GM18861 (cell line): ENCODE results near the gene PEX19.
"Not testable (repeated sequence)": the region's sequence is repeated elsewhere in the genome, so short reads cannot be mapped to it uniquely, and the experiment has no call there.

ENCODE experiments used
- ATAC-seq: cut with Tn5 transposase; IDR thresholded peaks from one replicate; pipeline ENCODE4 v1.9.1; 2021; ENCODE audit not compliant: unreplicated experiment

The PEX19 gene, protein sequence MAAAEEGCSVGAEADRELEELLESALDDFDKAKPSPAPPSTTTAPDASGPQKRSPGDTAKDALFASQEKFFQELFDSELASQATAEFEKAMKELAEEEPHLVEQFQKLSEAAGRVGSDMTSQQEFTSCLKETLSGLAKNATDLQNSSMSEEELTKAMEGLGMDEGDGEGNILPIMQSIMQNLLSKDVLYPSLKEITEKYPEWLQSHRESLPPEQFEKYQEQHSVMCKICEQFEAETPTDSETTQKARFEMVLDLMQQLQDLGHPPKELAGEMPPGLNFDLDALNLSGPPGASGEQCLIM

GRCh38 chr1:160284782-160285344 is at the start of gene PEX19:
Gene PEX19 (minus strand): TSS chr1:160285133. CDS start chr1:160285124, 9 bp downstream.
- peak; percentile 87 for ATAC-seq

- ATAC-seq = no peak
Measured at GRCh38 chr1:160332516-160332915, 47.6 kb upstream of the PEX19 start.

- no peak for ATAC-seq
Measured at GRCh38 chr1:160330119-160330518, 45.2 kb upstream of the PEX19 start.

GRCh38 chr1:160328184-160328583 is 43.3 kb upstream of the PEX19 start:
- ATAC-seq = no peak

DNA sequence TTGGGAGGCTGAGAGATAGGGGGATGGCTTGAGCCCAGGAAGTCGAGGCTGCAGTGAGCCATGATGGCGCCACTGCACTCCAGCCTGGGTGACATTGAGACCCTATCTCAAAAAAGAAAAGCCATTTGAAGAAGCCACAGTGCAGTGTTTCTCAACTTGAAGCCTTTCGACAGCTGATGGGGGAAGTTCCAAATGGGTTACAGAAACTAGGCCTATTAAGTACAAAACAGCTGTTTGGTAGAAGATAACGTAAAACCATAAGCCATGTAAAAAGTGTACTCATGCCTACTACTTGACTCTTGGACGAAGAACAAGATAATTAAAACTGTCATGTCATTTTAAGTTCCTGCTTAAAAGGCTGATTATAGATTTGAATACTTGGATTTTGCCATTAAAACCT is 41.5 kb upstream of the PEX19 start:
- ATAC-seq = no peak

DNA sequence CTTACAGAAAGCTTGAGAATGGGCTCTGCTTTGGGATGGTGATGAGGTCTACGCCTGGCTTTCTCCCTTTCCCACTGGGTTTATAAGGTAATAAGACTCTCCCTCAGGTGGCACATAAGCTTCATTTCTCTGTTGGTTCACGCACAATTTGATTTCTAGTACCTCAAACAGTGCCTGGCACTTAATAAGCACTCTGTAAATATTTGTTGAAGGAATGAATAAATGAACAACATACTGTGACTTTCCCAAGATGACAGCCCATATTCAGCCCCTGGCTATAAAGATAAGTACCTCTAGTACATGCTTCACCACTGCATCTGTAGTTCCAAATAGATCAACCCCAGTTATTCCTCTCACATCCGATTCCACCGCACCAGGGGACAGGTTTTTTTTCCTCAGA is 40.3 kb upstream of the PEX19 start:
- ATAC-seq = no peak

- no peak for ATAC-seq
Measured at GRCh38 chr1:160322831-160323230, 37.9 kb upstream of the PEX19 start.

GRCh38 chr1:160315359-160315758 is 30.4 kb upstream of the PEX19 start:
- no peak for ATAC-seq

- ATAC-seq = no peak
Measured at GRCh38 chr1:160309571-160309970, 24.6 kb upstream of the PEX19 start.

GRCh38 chr1:160309185-160309557 is 24.2 kb upstream of the PEX19 start:
- no peak for ATAC-seq

DNA sequence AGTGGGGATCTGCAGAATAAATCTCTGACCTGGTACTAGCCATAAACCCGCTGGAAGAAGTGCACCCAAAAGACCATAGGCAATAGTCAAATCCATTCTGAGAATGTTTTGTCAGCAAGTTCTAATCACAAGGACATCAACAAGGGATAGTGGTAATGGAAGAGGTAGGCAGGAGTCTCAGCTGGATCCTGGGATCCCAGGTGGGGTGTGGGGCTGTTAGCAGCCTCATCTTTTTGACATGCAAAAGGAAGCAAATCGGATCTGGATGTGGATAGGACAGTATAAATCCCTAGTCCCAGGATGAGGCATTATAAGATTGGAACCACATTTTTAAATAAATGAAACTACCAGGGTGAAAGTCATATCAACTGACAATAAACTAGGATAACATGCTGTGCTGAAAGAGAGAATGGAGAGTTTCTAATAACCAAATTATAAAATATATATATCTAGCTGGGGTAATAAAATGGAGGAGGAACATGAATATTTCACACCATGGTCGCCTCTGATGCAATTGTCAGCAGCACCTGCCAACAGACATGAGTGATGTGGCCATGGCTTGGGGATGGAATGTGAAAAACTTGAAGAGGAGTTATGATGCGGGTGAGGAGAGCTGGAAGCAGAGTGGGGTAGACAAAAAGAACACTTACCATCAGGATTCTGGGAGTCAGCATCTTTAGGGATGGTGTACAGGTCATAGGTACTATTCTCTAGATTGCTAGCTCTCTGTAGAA is 23.7 kb upstream of the PEX19 start:
- ATAC-seq = no peak

DNA sequence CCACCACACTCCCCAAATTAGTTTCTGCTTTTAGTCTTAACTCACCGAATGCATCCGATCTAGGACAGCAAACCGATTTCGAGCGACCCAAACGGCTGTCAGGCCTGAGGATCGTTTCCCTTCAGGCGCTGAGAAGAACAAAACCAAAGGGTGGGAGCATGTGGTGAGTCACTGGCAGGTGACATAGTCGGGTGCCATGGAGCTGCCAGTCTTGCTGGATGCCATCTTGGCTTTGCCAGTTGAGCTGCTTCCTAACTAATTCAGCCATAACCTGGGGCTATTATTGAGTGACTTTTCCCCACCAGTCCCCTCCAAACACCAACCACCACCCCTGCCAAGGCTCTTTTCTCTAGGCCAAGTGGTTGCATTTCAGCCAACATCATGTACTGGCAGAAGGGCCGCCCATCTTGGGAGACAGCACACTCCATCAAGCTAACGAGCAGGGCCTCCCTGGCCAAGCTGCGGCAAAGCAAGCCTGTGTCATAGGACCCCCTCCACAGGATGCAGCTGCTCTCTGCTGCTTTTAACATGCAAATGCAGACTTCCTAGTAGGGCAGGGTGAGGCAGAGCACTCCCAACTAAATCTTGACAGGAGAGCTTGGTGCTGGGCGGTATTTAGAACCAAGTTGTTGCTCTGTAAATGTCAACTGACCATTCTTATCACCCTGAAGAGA is 22.3 kb upstream of the PEX19 start:
- ATAC-seq = no peak

DNA sequence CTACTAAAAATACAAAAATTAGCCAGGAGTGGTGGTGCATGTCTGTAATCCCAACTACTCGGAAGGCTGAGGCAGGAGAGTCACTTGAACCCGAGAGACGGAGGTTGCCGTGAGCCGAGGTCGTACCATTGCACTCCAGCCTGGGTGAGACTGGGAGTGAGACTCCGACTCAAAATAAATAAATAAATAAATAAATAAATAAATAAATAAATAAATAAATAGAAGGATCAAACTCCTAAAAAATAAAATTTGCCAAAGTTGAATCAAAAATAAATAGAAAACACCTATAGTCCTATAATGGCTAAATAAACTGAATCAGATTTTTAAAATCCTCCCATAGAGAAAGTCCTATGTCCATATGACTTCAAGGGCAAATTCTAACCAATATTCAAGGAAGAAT is 15.2 kb upstream of the PEX19 start:
- ATAC-seq = no peak

GRCh38 chr1:160296036-160296435 is 11.1 kb upstream of the PEX19 start:
- ATAC-seq = no peak

- no peak for ATAC-seq
Measured at GRCh38 chr1:160293020-160293968, 8.4 kb upstream of the PEX19 start.

DNA sequence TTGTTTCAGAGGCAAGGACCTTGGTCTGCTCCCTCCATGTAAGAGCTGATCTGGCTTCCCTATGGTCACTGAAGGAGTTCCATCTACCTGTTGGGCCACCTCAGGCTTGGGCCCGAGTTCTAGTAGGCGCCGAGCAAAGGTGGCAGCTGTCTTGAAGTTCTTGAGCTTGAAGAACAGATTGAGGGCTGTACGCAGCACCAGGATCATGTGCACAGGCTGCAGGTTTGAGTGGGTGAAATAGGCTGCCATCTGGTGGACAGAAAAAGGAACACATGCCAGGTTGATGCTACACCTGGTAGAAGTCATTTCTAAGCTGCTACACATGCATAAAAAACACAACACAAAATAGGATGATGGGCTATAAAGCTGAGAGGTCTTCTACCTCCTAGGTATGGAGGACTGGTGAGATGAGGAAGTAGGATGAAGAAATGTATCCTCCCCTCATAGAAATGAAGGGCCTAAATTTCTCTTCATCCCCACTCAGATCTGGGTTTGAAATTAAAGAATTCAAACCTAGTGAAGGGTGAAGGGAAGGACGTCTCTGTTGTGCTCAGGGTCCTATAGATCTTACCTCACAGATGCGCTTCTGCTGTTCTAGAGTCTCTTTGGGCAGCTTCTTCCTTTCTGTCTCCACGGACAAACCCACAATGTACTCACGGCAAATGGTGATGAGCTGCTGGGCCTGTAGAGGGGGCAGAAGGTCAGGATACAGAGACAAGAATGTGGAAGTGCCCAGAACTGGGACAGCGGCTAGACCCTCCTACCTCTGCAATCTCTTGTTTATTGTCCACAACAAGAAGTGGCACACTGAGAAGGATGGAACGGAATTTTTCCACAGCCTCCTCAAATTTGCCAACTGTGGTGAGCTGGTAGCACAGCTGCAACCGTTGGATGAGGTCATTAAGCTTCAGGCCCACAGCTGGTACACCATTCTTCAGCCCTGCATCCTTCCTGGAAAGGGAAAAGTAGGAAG is 6.6 kb upstream of the PEX19 start:
- peak; percentile 62 for ATAC-seq

- not testable (repeated sequence) for ATAC-seq
Measured at GRCh38 chr1:160287769-160288168, 2.8 kb upstream of the PEX19 start.

DNA sequence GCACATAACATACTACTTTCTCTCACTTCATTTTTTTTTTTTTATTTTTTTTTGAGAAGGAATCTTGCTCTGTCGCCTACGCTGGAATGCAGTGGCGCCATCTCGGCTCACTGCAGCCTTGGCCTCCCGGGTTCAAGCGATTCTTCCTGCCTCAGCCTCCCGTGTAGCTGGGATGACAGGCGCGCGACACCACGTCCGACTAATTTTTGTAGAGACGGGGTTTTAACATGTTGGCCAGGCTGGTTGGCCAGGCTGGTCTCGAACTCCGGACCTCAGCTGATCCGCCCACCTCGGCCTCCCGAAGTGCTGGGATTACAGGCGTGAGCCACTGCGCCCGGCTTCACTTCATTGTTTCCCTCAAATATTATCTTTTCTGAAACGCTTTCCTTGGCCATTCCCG is 573 bp upstream of the PEX19 start:
- no peak for ATAC-seq

- no peak for ATAC-seq
Measured at GRCh38 chr1:160284220-160284781, 632 bp downstream of the PEX19 start.
